Raji (cell line): Measurements from ENCODE around the gene GID8.

Source experiments
- POLR2A ChIP-seq: IDR thresholded peaks from 2 replicates; pipeline ENCODE4 v1.6.1; 2011; ENCODE audit warnings: low read depth, low read length, control low read depth; ENCODE audit not compliant: insufficient read depth

GID8 gene

DNA sequence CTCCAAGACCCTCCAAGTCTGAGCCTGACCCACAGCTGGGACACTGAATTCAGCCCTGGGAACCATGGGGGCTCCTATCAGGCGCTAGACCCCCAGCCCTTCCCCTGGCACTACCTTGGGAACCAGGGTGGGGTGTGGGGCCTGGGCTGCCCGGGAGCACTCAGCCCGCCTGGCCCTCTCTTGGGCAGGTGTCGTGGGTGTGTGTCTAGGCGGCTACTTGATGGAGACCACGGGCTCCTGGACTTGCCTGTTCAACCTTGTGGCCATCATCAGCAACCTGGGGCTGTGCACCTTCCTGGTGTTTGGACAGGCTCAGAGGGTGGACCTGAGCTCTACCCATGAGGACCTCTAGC, 29.2 kb downstream of the GID8 start:
- no peak for TF ChIP-seq POLR2A

DNA sequence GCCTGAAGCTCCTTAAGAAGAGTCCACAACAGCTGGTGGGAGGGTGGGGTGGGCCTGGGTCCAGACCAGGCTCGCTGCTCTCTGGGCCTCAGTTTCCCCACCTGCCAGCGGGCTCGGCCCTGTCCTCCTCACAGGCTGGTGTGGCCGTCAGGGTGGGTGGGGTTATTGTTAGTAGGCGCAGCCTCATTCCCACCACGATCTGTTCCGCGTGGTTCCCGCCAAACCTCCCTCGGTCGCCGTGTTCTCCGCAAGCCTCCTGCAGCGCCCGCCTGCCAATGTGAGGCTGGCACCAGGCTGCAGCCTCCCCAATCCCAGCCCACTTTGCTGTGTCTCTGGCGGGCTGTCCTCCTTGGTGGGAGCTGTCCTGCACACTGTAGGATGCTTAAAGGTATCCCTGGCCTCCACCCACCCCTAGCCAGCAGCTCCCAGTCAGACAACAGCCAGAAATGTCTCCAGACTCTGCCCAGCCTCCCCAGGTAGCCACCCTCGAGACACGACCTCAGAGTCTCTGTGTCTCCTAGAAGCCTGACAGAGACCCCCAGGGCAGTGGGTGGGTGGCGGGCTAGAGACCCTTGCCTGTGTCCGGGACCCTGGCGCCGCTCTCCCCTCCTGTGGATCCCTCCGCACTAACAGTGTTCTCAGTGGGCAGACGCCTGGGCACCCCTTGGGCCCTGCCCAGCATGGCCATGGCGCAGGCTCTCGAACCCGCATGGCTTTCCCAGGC, 29.8 kb downstream of the GID8 start:
- TF ChIP-seq POLR2A, result 0 out of 2 replicates have a peak, but pooled peaks have one; percentile 7

DNA sequence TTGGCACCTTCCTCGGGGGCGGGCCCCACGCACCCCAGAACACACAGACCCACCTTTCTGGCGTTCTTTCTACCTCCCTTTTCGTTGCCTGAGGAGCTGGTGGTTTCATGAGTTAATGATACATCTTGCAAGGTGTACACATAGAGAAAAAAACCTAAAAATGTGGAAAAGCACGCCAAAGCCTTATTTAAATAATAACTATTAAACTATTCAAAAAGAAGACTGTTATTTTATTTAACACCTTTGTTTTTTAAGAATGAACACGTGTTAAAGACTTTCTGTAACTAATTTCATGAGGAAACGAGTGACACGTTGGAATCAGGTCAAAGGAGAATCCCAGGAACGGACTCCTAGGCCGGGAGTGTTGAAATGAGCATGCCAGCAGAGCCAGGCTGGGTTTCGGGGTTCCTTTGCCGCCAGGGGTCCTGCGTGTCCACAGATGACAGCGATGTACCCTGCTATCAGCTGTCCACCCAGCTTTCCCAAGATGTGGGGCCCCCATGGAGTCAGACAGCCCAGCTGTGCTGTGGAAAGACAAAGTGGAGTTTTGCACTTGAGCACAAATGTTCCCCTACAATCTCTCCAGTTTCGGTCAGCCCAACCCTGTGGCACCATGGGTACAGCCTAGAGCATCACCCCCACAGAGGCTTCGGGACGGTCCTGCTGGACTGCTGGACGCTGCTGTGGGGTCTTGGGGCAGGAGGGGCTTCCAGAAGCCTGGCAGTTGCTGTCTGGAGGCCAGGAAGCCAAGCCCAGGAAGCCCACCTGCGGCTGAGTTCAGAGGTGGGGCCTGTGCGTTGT, 30.6 kb downstream of the GID8 start:
- TF ChIP-seq POLR2A, result no peak

DNA sequence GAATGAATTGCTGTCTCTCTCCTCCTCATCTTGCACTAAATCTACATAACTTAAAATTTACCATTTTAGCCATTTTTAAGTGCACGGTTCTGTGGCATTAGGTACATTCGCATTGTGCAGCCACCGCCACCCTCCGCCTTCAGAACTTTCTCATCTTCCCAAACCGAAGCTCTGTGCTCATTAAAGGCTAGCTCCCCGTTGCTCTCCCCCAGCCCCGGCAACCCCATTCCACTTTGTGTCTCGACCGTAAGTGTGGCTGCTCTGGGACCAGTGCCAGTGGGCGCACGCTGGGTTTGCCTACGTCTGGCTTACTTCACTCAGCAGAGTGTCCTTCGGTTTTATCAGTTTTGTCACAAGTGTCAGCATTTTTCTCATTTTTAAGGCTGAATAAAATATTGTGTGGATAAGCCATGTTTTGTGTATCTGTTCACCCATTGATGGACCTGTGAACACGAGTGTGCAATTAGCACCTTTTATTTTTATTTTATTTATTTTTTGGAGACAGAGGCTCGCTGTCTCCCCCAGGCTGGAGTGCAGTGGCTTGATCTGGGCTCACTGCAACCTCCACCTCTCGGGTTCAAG, 31.3 kb downstream of the GID8 start:
- 0 out of 2 replicates have a peak, but pooled peaks have one; percentile 2 for TF ChIP-seq POLR2A

DNA sequence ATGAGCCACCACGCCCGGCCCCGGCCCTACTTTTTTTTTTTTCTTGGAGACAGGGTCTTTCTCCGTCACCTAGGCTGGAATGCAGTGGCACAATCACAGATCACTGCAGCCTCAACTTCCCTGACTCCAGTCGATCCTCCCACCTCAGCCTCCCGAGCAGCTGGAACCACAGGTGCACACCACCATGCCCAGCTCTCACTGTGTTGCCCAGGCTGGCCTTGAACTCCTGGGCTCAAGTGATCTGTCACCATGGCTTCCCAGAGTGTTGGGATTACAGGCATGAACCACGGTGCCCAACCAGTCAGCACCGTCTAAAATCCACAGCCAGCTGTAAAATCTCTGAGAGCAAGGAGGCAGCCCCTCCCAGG, 32.0 kb downstream of the GID8 start:
- TF ChIP-seq POLR2A, result 0 out of 2 replicates have a peak, but pooled peaks have one; percentile 9

DNA sequence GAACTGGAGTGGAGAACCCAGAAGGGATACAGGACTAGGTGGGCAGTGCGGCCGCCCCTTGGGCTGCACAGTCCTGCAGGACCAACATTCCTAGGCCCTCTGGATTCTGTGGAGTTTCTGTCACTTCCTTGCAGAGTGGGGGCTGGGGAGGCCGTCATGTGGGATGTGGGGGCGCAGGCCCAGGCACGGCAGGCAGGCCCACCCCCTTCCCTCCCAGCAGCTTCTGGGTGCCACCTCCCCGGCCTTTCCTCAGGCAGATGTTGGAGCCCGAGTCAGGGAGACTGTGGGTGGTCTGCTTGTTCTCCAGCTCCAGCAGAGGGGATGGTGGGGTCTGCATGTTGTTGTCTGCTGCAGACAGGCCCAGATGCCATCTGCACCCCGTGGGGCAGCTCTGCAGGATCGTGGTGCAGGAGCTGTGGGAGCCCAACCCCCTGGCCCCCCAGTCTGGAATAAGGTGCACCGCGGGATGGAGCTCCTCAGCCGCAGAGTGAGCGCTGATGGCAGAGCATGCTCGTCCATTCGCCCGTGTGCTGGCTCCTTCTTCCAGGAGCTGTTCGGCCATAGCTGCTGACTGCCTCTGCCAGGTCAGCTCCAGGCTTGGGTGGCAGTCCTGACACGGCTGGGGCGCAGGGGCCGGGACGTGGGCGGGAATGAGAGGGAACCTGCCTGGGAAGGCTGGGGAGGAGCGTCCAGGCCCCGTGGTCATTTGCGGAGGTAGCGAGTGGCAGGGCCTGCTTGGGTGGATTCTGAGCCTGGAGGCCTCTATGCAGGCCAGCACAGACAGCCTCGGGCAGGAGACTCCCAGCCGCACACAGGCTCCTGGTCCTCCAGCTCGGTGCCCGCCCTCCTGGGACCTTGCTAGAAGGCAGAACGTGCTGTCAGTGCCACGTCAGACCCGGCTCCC, 32.6 kb downstream of the GID8 start:
- no peak for TF ChIP-seq POLR2A

DNA sequence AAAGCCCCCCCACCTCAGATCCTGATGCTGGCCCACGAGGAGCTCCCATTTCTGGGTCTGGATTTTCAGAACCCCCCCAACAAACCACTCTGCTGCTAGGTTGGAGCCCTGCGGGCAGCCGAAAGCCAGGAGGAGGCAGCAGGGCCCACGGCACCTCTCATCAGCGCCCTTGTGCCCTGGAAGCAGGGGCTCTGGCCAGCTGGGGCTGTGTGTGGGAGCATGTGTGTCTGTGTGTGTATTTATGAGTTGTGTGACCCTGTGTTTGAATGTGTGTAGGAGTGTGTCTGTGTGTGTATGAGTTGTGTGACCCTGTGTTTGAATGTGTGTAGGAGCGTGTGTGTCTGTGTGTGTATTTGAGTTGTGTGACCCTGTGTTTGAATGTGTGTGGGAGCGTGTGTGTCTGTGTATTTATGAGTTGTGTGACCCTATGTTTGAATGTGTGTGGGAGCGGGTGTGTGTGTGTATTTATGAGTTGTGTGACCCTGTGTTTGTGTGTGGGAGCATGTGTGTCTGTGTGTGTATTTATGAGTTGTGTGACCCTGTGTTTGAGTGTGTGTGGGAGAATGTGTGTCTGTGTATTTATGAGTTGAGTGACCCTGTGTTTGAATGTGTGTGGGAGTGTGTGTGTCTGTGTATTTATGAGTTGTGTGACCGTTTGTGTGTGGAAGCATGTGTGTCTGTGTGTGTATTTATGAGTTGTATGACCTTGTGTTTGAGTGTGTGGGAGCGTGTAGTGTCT, 33.4 kb downstream of the GID8 start:
- TF ChIP-seq POLR2A, result no peak

DNA sequence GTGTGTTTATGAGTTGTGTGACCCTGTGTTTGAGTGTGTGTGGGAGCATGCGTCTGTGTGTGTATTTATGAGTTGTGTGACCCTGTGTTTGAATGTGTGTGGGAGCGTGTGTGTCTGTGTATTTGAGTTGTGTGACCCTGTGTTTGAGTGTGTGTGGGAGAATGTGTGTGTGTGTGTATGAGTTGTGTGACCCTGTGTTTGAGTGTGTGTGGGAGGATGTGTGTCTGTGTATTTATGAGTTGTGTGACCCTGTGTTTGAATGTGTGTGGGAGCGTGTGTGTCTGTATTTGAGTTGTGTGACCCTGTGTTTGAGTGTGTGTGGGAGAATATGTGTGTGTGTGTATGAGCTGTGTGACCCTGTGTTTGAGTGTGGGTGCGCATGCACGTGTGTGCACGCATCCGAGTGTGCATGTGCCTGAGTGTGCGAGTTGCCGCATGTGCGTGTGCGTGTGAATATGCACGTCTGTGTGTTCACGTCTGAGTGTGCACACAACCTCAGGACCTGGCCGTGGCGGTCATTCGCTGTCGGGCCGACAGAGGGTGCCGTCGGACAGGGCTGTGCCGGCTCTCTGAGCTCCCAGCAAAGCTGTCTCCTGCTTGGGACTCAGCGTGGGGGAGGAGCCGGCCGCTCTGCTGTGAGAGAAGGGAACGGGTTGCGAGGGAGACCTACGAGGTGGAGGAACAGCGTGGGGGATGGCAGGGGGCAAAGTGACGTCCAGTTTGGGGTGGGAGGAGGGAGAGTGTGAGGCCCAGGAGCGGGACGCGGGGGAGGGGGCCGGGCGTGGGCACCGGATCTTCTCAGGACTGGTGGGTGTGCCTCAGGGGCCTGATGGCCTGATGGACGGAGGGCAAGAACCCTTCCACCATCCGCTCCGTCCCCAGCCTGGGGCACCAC, 34.2 kb downstream of the GID8 start:
- peak; percentile 38; the same call in 1 of the 2 replicates for TF ChIP-seq POLR2A

DNA sequence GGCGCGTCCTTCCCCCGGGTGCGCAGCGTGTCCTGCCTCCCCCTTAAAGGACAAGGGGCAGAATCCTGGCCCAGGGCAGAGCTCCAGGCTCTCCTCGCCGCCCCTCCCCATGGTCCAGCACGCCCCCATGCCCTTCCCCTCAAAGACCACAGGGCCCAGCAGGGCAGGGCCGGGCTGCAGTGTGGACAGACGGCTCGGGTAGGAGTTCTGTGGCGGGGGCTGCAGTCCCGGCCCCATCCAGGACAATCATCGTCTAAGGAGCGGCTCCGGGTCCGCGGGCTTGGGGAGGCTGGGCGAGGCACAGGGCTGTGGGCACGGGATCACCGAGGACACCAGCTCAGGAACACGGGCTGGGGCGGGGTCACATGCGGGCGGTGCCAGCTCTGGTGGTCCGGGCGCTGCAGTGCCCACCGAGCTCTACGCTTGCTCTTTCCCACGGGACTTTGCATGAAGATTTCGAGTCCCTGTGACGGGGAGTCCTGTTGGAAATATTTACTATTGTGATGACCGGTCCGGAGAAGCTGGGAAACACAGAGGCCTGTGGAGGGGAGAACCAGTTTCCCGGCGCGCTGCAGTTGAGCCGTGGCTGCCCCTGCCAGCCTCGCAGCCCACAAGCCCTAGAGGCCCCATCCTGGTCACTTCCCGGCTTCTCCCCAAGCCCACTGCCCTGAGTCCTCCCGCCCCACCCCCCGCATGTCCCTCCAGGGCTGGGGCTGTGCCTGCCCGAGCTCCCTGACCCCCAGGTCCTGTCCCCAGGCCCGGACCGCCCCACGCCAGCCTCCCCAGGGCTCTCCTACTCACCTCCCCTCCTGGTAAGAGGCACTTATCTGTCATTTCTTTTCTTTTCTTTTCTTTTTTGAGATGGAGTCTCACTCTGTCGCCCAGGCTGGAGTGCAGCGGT, 35.1 kb downstream of the GID8 start:
- TF ChIP-seq POLR2A, result no peak

DNA sequence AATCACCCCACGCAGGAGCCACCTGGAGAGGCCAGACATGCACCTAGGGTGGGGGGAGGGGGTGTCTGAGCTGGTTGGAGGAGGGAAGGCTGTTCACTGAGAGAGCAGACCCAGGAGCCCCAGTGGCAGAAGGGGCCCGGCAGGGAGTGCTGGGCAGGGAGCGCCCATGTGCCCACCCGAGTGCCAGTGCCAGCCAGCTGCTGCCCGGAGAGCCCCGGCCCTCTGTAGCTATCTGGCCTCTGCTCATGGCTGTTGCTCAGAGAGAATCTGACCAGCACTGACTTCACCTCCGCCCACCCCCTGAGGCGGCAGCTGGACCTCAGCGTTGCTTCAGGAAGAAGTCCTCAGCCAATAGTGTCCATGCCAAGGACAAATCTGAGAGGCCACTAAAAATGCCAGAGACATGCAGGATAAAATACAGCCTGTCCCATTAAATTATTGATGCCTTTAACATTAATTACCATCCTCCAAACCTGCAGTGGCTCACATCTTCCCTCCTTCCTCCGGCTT, 37.4 kb downstream of the GID8 start:
- no peak for TF ChIP-seq POLR2A

DNA sequence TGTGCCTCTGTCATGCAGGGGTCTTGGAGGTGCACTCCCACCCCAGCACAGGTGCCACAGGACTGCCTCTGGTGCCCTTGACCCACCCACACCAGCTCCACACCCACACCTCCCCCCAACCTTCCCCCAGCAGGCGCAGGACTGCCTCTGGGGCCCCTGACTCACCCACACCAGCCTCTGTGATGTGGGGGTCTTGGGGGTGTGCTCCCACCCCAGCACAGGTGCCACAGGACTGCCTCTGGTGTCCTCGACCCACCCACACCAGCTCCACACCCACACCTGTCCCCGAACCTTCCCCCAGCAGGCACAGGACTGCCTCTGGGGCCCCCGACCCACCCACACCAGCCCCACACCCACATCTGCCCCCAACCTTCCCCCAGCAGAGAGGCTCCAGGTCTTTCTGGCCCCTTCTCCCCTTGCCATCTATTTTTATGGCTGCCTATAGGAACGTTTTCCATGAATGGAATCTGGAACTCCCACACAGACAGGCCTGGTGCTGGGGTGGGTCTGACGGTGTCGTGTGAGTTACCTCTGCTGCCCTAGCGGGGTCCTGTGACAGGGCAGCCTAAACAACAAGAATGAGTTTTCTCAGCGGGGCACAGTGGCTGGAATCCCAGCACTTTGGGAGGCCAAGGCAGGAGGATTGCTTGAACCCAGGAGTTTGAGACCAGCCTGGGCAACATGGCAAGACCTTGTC, 38.0 kb downstream of the GID8 start:
- TF ChIP-seq POLR2A, result no peak

DNA sequence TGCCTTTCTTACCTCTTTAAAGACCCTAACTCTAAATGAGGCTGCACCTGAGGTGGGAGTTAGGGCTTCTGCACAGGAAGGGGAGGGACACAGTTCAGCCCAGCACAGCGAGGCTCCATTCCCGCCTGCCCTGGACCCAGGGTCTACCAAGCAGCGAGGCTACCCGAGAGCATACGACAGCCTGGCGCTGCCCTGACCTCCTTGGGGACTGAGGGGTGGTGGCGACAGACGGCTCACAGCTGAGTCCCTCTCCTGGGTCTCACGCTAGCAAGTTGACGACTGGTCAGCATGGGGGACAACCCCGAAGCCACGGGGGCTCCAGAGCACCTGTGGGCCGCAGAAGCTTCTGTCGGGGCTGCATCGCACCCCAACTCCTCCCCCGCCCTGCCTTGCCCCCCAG, 38.9 kb downstream of the GID8 start:
- no peak for TF ChIP-seq POLR2A
